DOHH2 (cell line): Measurements from ENCODE around the gene RHOG.

Source experiments
- H3F3A ChIP-seq: fragments of 200-600 bp; sonication (generic), shearing (Covaris generic); 2 replicates; pipeline ENCODE4 v1.6.0; 2016; ENCODE audit warnings: antibody characterized with exemption, mild to moderate bottlenecking; ENCODE audit not compliant: control insufficient read depth, insufficient read depth
- H3K27ac ChIP-seq: fragments of 200-600 bp; sonication (generic); 2 replicates; pipeline ENCODE4 v1.5.1; 2014; ENCODE audit warnings: low read depth, mild to moderate bottlenecking, low read length, moderate library complexity
- H3K27me3 ChIP-seq: fragments of 200-600 bp; sonication (generic); 2 replicates; pipeline ENCODE4 v1.6.1; 2014; ENCODE audit warnings: mild to moderate bottlenecking, low read length, mixed read lengths; ENCODE audit not compliant: control insufficient read depth
- H3K36me3 ChIP-seq: fragments of 200-600 bp; sonication (generic); 2 replicates; pipeline ENCODE4 v1.6.1; 2014; ENCODE audit warnings: mild to moderate bottlenecking, low read length, moderate library complexity, mixed read lengths; ENCODE audit not compliant: control insufficient read depth
- H3K4me1 ChIP-seq: fragments of 200-600 bp; sonication (generic); 2 replicates; pipeline ENCODE4 v1.6.1; 2014; ENCODE audit warnings: mild to moderate bottlenecking, low read length, mixed read lengths; ENCODE audit not compliant: control insufficient read depth
- H3K4me2 ChIP-seq: fragments of 200-600 bp; sonication (generic); 2 replicates; pipeline ENCODE4 v1.6.0; 2014; ENCODE audit warnings: mild to moderate bottlenecking, low read length, moderate library complexity
- H3K4me3 ChIP-seq: fragments of 200-600 bp; sonication (generic); 2 replicates; pipeline ENCODE4 v1.5.1; 2014; ENCODE audit warnings: mild to moderate bottlenecking, low read length, mixed read lengths
- H3K79me2 ChIP-seq: fragments of 200-600 bp; sonication (generic); 2 replicates; pipeline ENCODE4 v1.6.1; 2014; ENCODE audit warnings: mild to moderate bottlenecking, low read length, mixed read lengths; ENCODE audit not compliant: control insufficient read depth
- H3K9me2 ChIP-seq: fragments of 200-600 bp; sonication (generic); replicated peaks from 2 replicates; pipeline ENCODE4 v1.6.1; 2014; ENCODE audit warnings: mild to moderate bottlenecking, low read length, mixed read lengths; ENCODE audit not compliant: control insufficient read depth
- H3K9me3 ChIP-seq: fragments of 200-600 bp; sonication (generic); 2 replicates; pipeline ENCODE4 v1.6.1; 2014; ENCODE audit warnings: antibody characterized with exemption, low read length, mixed read lengths; ENCODE audit not compliant: control insufficient read depth, insufficient read depth
- H4K20me1 ChIP-seq: fragments of 200-600 bp; sonication (generic); 2 replicates; pipeline ENCODE4 v1.6.0; 2014; ENCODE audit warnings: low read depth, mild to moderate bottlenecking, antibody characterized with exemption, low read length, moderate library complexity; ENCODE audit not compliant: control insufficient read depth, insufficient read depth
- EZH2phosphoT487 ChIP-seq: fragments of 200-600 bp; sonication (generic); IDR thresholded peaks from 2 replicates; pipeline ENCODE4 v1.6.1; 2017; ENCODE audit warnings: borderline replicate concordance, mild to moderate bottlenecking, antibody characterized with exemption, low read length, moderate library complexity, mixed read lengths
- TF ChIP-seq, protein P1 (sequence below): fragments of 200-600 bp; sonication (generic); IDR thresholded peaks from one replicate; pipeline ENCODE4 v1.5.1; 2014; ENCODE audit warnings: antibody characterized with exemption, mild to moderate bottlenecking, low read depth, low read length; ENCODE audit not compliant: poor library complexity, severe bottlenecking

Gene RHOG

DNA sequence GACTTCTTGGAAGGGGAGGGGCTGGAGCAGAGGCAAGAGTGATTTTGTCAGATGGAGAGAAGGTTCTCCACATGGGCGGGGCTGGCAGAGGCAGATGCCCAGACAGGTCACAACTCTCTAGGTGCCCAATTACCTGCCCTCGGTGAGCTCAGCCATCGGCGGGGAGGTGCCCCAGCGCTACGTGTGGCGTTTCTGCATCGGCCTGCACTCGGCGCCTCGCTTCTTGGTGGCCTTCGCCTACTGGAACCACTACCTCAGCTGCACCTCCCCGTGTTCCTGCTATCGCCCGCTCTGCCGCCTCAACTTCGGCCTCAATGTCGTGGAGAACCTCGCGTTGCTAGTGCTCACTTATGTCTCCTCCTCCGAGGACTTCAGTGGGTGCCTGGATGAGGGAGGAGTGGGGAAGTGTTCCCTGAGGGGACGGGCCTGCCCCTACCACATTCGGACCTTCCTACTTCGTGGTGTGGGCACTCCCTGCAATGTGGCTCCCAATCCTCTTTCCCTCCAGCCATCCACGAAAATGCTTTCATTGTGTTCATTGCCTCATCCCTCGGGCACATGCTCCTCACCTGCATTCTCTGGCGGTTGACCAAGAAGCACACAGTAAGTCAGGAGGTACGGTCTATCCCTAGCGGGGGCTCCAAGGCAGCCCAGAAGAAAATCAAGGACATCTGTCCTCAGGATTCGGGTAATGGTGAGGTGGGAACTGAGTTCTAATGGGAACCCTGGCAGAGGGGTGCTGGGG is 16.8 kb downstream of the RHOG start:
- Histone ChIP-seq H3K36me3 (peaks cover 37% of the 10 kb centered on the region), H3K9me3 (no peaks in the 10 kb centered on the region), H3K4me1 (no peaks in the 10 kb centered on the region), H3K9me2 (no peaks in the 10 kb centered on the region), H3K27me3 (no peaks in the 10 kb centered on the region), H3K79me2 (no peaks in the 10 kb centered on the region), H3K4me2 (no peak overlapping the region), H3F3A (no peaks in the 10 kb centered on the region), H3K4me3 (no peak overlapping the region), H3K27ac (no peak overlapping the region), H4K20me1 (no peaks in the 10 kb centered on the region)
- TF ChIP-seq, protein P1, sequence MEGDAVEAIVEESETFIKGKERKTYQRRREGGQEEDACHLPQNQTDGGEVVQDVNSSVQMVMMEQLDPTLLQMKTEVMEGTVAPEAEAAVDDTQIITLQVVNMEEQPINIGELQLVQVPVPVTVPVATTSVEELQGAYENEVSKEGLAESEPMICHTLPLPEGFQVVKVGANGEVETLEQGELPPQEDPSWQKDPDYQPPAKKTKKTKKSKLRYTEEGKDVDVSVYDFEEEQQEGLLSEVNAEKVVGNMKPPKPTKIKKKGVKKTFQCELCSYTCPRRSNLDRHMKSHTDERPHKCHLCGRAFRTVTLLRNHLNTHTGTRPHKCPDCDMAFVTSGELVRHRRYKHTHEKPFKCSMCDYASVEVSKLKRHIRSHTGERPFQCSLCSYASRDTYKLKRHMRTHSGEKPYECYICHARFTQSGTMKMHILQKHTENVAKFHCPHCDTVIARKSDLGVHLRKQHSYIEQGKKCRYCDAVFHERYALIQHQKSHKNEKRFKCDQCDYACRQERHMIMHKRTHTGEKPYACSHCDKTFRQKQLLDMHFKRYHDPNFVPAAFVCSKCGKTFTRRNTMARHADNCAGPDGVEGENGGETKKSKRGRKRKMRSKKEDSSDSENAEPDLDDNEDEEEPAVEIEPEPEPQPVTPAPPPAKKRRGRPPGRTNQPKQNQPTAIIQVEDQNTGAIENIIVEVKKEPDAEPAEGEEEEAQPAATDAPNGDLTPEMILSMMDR: no peak
- TF ChIP-seq EZH2phosphoT487: no peak

DNA sequence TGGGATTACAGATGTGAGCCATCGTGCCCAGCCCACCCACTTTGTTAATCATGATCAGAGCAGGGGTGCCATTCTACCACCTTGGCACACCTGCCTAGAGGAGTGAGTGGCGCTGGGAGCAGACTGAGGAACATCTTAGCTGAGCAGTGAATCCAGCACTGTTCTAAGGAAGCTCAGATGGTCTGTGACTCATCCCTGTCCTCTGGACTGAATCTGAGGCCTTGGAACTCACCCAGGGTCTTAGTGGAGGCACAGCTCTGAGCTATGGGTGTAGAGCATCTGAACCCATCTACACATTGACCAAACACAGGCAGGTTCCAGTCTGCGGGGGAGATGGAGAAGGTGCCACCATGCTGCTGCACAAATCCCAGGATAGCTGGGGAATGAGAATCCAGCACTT is 17.5 kb downstream of the RHOG start:
- Histone ChIP-seq H3K4me3 (no peak overlapping the region), H3K4me2 (no peak overlapping the region), H3K27ac (no peak overlapping the region), H3F3A (no peaks in the 10 kb centered on the region), H4K20me1 (no peaks in the 10 kb centered on the region), H3K9me3 (no peaks in the 10 kb centered on the region), H3K4me1 (no peaks in the 10 kb centered on the region), H3K27me3 (no peaks in the 10 kb centered on the region), H3K36me3 (peaks cover 37% of the 10 kb centered on the region), H3K79me2 (no peaks in the 10 kb centered on the region), H3K9me2 (no peaks in the 10 kb centered on the region)
- TF ChIP-seq, protein P1: no peak
- TF ChIP-seq EZH2phosphoT487: no peak

DNA sequence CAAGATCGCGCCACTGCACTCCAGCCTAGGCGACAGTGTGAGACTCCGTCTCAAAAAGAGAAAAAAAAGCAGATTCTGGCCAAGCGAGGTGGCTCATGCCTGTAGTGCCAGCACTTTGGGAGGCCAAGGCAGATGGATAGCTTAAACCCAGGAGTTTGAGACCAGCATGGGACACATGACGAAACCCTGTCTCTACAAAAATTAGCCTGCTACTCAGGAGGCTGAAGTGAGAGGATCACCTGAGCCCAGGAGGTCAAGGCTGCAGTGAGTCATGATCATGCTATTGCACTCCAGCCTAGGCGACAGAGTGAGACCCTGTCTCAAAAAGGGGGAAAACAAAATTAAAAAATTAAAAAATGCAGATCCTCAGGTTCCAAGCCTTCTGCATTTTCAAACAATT is 18.4 kb downstream of the RHOG start:
- Histone ChIP-seq H3K9me3 (no peaks in the 10 kb centered on the region), H3K79me2 (no peaks in the 10 kb centered on the region), H3K27me3 (no peaks in the 10 kb centered on the region), H3K4me3 (no peak overlapping the region), H3K36me3 (peaks cover 27% of the 10 kb centered on the region), H3K4me1 (no peaks in the 10 kb centered on the region), H4K20me1 (no peaks in the 10 kb centered on the region), H3K9me2 (no peaks in the 10 kb centered on the region), H3K27ac (no peak overlapping the region), H3K4me2 (no peak overlapping the region), H3F3A (no peaks in the 10 kb centered on the region)
- no peak for TF ChIP-seq EZH2phosphoT487
- TF ChIP-seq, protein P1: no peak
